SHP77 (cell line): ENCODE data around the gene OR4C6.

Experiments
- DNase-seq, 2 experiments: peaks; one replicate each; lab custom pipeline; 2025; lab: John Stamatoyannopoulos, UW

OR4C6 gene

GRCh38 chr11:55661901-55662300 is at the start of gene OR4C6:
Gene OR4C6 (plus strand): TSS chr11:55662201. CDS start chr11:55665167, 2,966 bp downstream.
- DNase-seq, result no peak

- DNase-seq, result no peak
These were observed 37.5 kb upstream of the OR4C6 start for GRCh38 chr11:55624531-55624930.

- DNase-seq, result no peak
These were observed 27.2 kb upstream of the OR4C6 start, which contains the start of gene OR4P4 for GRCh38 chr11:55634813-55635212. Gene OR4P4 (plus strand): TSS chr11:55635113.

GRCh38 chr11:55648027-55648426 is 14.0 kb upstream of the OR4C6 start, which contains the start of gene OR4S2:
Gene OR4S2 (plus strand): TSS chr11:55648327. CDS start chr11:55650904, 2,577 bp downstream.
- DNase-seq, result no peak

- no peak for DNase-seq
These were observed 9.4 kb upstream of the OR4C6 start for GRCh38 chr11:55652560-55652959.

- DNase-seq, result no peak
These were observed 6.9 kb upstream of the OR4C6 start for GRCh38 chr11:55655096-55655495.

- DNase-seq, result no peak
These were observed 3.9 kb upstream of the OR4C6 start for GRCh38 chr11:55658031-55658573.

- no peak for DNase-seq
These were observed 3.4 kb upstream of the OR4C6 start for GRCh38 chr11:55658608-55659007.

GRCh38 chr11:55669376-55669775 is 7.4 kb downstream of the OR4C6 start:
- no peak for DNase-seq

GRCh38 chr11:55673860-55674259 is 11.9 kb downstream of the OR4C6 start:
- no peak for DNase-seq

GRCh38 chr11:55697817-55698216 is 35.8 kb downstream of the OR4C6 start:
- no peak for DNase-seq

- no peak for DNase-seq
These were observed 39.4 kb downstream of the OR4C6 start for GRCh38 chr11:55701429-55701828.

GRCh38 chr11:55707029-55707428 is 45.0 kb downstream of the OR4C6 start:
- no peak for DNase-seq

GRCh38 chr11:55714982-55715888 is 53.2 kb downstream of the OR4C6 start:
- DNase-seq, result no peak
